Subcutaneous abdominal adipose tissue (tissue), 5 donors: ENCODE data around the gene ESRP2.

ENCODE experiments used
- H3K27ac ChIP-seq: one replicate; pipeline ENCODE4 v1.7.0; 2013; ENCODE audit warnings: low read depth, mild to moderate bottlenecking, inconsistent platforms, low read length, moderate library complexity
- H3K27me3 ChIP-seq, 5 donors: one replicate each; pipeline ENCODE4 v1.7.0; 2013; ENCODE audit warnings: low read length in 5 of 5, inconsistent platforms in 1 of 5; ENCODE audit not compliant: control insufficient read depth in 5 of 5, insufficient read depth in 4 of 5
- H3K36me3 ChIP-seq, 5 donors: one replicate each; pipeline ENCODE4 v1.7.0; 2013; ENCODE audit warnings: low read length in 5 of 5; ENCODE audit not compliant: control insufficient read depth in 5 of 5, insufficient read depth in 5 of 5
- H3K4me1 ChIP-seq, 5 donors: one replicate each; pipeline ENCODE4 v1.7.0; 2013; ENCODE audit warnings: low read length in 5 of 5, mild to moderate bottlenecking in 3 of 5, moderate library complexity in 1 of 5; ENCODE audit not compliant: control insufficient read depth in 5 of 5, insufficient read depth in 5 of 5
- H3K4me3 ChIP-seq, 5 donors: one replicate each; pipeline ENCODE4 v1.7.0; 2013; ENCODE audit warnings: low read length in 5 of 5, low read depth in 1 of 5
- H3K9ac ChIP-seq, 5 donors: one replicate each; pipeline ENCODE4 v1.7.0; 2013; ENCODE audit warnings: low read length in 5 of 5, mild to moderate bottlenecking in 4 of 5, moderate library complexity in 3 of 5
- H3K9me3 ChIP-seq, 5 donors: one replicate each; pipeline ENCODE4 v1.7.0; 2013; ENCODE audit warnings: low read length in 5 of 5; ENCODE audit not compliant: control insufficient read depth in 5 of 5
- donor health status: healthy.
- donor health status: healthy.
- donor health status: healthy.
- donor health status: healthy.
- donor health status: healthy.

The ESRP2 gene

GRCh38 chr16:68227183-68227793 is 8.6 kb downstream of the ESRP2 start:
- Histone ChIP-seq H3K36me3 (peaks cover 3 to 35% (median 12%) of the 10 kb centered on the region in 5 donors), H3K27me3 (no peaks in the 10 kb centered on the region), H3K9ac (peak overlapping the region in 1 of 5 donors; percentile 13), H3K4me3 (no peak overlapping the region), H3K27ac (no peak overlapping the region), H3K9me3 (no peaks in the 10 kb centered on the region), H3K4me1 (peaks cover 0 to 15% (median 11%) of the 10 kb centered on the region in 5 donors)

DNA sequence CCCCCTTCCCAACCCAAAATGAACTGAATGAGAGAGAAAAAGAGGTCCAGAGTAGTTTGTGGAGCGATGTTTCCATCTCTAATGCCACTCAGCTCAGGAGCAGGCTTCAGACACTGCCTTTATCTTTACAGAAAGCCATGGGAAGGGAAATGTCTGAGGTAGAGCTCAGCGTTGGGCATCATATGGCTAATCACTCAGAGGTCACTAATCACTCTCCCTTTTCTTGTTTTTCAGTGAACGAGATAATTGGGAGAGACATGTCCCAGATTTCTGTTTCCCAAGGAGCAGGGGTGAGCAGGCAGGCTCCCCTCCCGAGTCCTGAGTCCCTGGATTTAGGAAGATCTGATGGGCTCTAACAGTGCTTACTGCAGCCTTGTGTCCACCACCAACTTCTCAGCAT is 9.8 kb downstream of the ESRP2 start:
- H3K9ac ChIP-seq: no peak overlapping the region
- peaks cover 3 to 31% (median 15%) of the 10 kb centered on the region in 5 donors for H3K36me3 ChIP-seq
- peaks cover 0 to 15% (median 11%) of the 10 kb centered on the region in 5 donors for H3K4me1 ChIP-seq
- H3K4me3 ChIP-seq: no peak overlapping the region
- no peaks in the 10 kb centered on the region for H3K9me3 ChIP-seq
- H3K27me3 ChIP-seq: no peaks in the 10 kb centered on the region
- H3K27ac ChIP-seq: no peak overlapping the region

DNA sequence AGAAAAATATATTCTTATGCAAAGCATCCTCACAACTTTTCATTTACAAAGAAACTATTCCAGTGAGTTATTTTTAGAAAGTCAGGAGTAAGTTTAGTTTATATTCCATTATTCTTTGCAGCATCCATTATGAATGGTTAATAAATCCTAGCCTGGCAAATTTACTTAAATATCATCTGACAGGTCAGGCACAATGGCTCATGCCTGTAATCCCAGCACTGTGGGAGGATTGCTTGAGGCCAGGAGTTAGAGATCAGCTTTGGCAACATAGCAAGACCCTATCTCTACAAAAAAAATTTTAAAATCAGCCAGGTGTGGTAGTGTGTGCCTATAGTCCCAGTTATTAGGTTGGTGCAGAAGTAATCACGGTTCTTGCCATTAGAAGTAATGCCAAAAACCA is 12.9 kb downstream of the ESRP2 start:
- no peaks in the 10 kb centered on the region for H3K9me3 ChIP-seq
- H3K27me3 ChIP-seq: no peaks in the 10 kb centered on the region

DNA sequence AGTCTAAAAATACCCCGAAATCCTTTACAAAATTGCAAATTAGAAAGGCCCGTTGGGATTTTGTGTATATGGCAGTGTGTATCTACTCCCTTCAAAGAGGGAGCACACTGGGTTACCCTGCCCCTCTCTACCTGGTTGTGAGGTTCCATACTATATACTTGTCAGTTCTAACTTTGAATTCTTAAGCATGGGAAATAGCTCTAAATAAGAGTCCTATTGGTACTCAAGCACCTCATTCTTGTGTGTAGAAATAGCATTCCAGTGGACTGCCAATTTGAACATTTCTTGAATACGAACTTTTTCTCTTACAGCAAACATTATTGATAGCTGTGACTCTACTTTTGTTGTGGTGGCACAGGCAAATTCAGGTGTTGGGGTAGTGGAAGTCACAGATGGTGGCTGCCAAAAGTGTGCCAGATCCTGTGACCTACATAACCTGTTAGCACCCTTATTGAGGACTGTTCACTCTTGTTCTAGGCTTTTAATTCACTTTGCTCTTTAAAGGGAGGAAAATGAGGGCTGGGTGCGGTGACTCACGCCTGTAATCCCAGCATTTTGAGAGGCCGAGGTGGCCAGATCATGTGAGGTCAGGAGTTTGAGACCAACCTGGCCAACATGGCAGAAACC is 16.1 kb downstream of the ESRP2 start:
- Histone ChIP-seq H3K9ac (no peak overlapping the region), H3K36me3 (peaks cover 0 to 19% (median 0%) of the 10 kb centered on the region in 5 donors), H3K27ac (no peak overlapping the region), H3K4me3 (no peak overlapping the region), H3K27me3 (no peaks in the 10 kb centered on the region), H3K4me1 (peaks cover 0 to 7% (median 6%) of the 10 kb centered on the region in 5 donors), H3K9me3 (no peaks in the 10 kb centered on the region)

More for the DNA sequence above, 12.9 kb downstream of the ESRP2 start:
- Histone ChIP-seq H3K4me3 (no peak overlapping the region), H3K27ac (no peak overlapping the region), H3K4me1 (peaks cover 0 to 6% (median 5%) of the 10 kb centered on the region in 5 donors), H3K9ac (no peak overlapping the region), H3K36me3 (peaks cover 3 to 27% (median 9%) of the 10 kb centered on the region in 5 donors)

DNA sequence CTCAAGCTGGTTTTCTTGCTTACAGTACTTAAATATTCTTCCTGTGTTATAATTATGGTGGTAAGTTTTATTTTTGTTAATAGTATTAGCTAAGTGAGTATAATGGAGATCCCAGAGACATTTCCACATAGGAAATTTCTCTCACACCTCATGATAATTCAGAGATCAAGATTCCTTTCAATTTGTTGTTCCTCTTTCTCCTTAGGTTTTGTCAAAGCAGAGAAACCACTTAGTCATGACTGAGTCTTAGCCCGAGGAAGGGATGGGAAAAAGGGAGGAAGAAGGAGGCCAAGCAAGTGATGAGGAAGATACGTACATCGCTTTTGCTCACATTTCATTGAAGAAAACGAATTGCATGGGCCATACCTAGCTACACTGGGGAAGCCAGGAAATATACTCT is 18.4 kb downstream of the ESRP2 start:
- Histone ChIP-seq H3K4me1 (peaks cover 0 to 15% (median 8%) of the 10 kb centered on the region in 5 donors), H3K27me3 (no peaks in the 10 kb centered on the region), H3K4me3 (no peak overlapping the region), H3K9ac (no peak overlapping the region), H3K36me3 (peaks cover 0 to 19% (median 0%) of the 10 kb centered on the region in 5 donors), H3K9me3 (no peaks in the 10 kb centered on the region), H3K27ac (no peak overlapping the region)

- Histone ChIP-seq H3K4me3 (no peak overlapping the region), H3K9me3 (no peaks in the 10 kb centered on the region), H3K9ac (no peak overlapping the region), H3K27me3 (no peaks in the 10 kb centered on the region), H3K4me1 (peaks cover 0 to 15% (median 8%) of the 10 kb centered on the region in 5 donors), H3K36me3 (peaks cover 0 to 12% (median 0%) of the 10 kb centered on the region in 5 donors), H3K27ac (no peak overlapping the region)
These were observed 19.7 kb downstream of the ESRP2 start for GRCh38 chr16:68216240-68216639.

GRCh38 chr16:68215302-68215701 is 20.6 kb downstream of the ESRP2 start:
- Histone ChIP-seq H3K9me3 (no peaks in the 10 kb centered on the region), H3K9ac (peak overlapping the region in 1 of 5 donors; percentile 19), H3K4me3 (no peak overlapping the region), H3K27me3 (no peaks in the 10 kb centered on the region), H3K27ac (no peak overlapping the region), H3K36me3 (peaks cover 0 to 8% (median 0%) of the 10 kb centered on the region in 5 donors), H3K4me1 (peaks cover 0 to 15% (median 8%) of the 10 kb centered on the region in 5 donors)

- H3K27me3 ChIP-seq: no peaks in the 10 kb centered on the region
- peak overlapping the region in 2 of 5 donors; percentile 19 for H3K9ac ChIP-seq
- peaks cover 0 to 6% (median 0%) of the 10 kb centered on the region in 5 donors for H3K36me3 ChIP-seq
- no peak overlapping the region for H3K27ac ChIP-seq
- H3K4me1 ChIP-seq: peaks cover 0 to 15% (median 8%) of the 10 kb centered on the region in 5 donors
- H3K4me3 ChIP-seq: no peak overlapping the region
- no peaks in the 10 kb centered on the region for H3K9me3 ChIP-seq
These were observed 21.2 kb downstream of the ESRP2 start for GRCh38 chr16:68214726-68215125.

DNA sequence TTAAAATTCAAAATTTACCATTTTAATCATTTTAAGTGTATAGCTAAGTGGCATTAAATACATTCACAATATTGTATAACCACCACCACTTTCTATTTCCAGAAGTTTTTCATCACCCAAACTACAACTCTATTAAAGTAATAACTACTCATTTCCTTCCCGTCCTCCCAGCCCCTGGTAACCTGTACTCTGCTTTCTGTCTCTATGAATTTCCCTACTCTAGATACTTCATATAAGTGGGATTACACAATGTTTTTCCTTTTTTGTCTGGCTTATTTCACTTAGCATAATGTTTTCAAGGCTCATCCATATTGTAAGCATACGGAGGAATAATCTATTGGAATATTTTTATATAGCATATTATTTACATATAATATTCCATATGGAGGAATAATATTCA is 29.7 kb downstream of the ESRP2 start:
- Histone ChIP-seq H3K4me3 (no peak overlapping the region), H3K27me3 (no peaks in the 10 kb centered on the region), H3K9me3 (no peaks in the 10 kb centered on the region), H3K36me3 (peaks cover 0 to 8% (median 2%) of the 10 kb centered on the region in 5 donors), H3K4me1 (peaks cover 0 to 9% (median 4%) of the 10 kb centered on the region in 5 donors), H3K27ac (peak overlapping the region; percentile 17), H3K9ac (no peak overlapping the region)

DNA sequence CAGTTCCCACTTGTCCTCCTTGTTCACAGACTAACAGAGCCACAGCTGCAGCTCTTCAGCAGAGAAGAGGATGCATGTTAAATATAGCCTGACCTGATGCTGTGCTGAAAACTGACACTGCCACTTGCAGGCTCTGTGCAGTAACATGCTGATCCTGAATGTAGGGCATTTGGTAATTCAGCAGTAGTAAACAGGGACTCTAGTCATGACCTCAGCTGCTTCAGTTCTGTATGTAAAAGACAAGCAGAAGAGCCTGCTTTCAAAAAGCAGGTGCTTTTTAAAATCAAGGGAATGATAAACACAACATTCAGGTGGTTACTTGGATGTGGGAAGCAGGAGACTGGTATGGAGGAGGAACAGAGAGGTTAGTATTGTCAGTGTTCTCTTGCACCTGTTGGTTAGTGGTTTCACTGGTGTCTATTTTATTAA is 33.8 kb downstream of the ESRP2 start:
- Histone ChIP-seq H3K9ac (no peak overlapping the region), H3K9me3 (no peaks in the 10 kb centered on the region), H3K27me3 (no peaks in the 10 kb centered on the region), H3K36me3 (peaks cover 0 to 3% (median 0%) of the 10 kb centered on the region in 5 donors), H3K27ac (no peak overlapping the region), H3K4me3 (no peak overlapping the region), H3K4me1 (peaks cover 0 to 23% (median 17%) of the 10 kb centered on the region in 5 donors)
